ENCODE data around the gene PAPPA2.

- TF ChIP-seq CTCF (conservative IDR thresholded peaks at IDR 0.05) (no peak), ZFX (IDR thresholded peaks at IDR 0.05) (no peak)
These were observed 17.0 kb downstream of the PAPPA2 start for GRCh38 chr1:176479971-176480370.
